RWPE2 (cell line): Measurements from ENCODE around the gene LYSMD4.
"Not testable (repeated sequence)": the region's sequence is repeated elsewhere in the genome, so short reads cannot be mapped to it uniquely, and the experiment has no call there.

Experiments used
- ATAC-seq: fragments of 200-7000 bp; cut with Tn5 transposase; 3 replicates; pipeline ENCODE4 v1.9.1; 2021; ENCODE audit warnings: low read depth
- DNase-seq: peaks from one replicate; pipeline ENCODE4 v3.0.0-alpha.2; 2020; ENCODE audit warnings: low spot score
- H3K27ac ChIP-seq: fragments of 450-650 bp; 2 replicates; pipeline ENCODE4 v1.5.1; 2017; ENCODE audit warnings: mild to moderate bottlenecking; ENCODE audit not compliant: poor library complexity, severe bottlenecking
- H3K27me3 ChIP-seq: fragments of 250-450 bp; sonication (Bioruptor Pico); 2 replicates; pipeline ENCODE4 v1.5.1; 2021; ENCODE audit warnings: mild to moderate bottlenecking, moderate library complexity; ENCODE audit not compliant: insufficient read depth, poor library complexity, severe bottlenecking
- H3K36me3 ChIP-seq: fragments of 250-450 bp; sonication (Bioruptor Pico); 2 replicates; pipeline ENCODE4 v1.5.1; 2020; ENCODE audit warnings: low read depth, mild to moderate bottlenecking, moderate library complexity
- H3K4me1 ChIP-seq: fragments of 250-450 bp; sonication (Bioruptor Pico); 2 replicates; pipeline ENCODE4 v1.5.1; 2021; ENCODE audit warnings: mild to moderate bottlenecking, moderate library complexity; ENCODE audit not compliant: insufficient read depth, poor library complexity, severe bottlenecking
- H3K4me3 ChIP-seq: fragments of 250-450 bp; sonication (Bioruptor Pico); 2 replicates; pipeline ENCODE4 v1.5.1; 2021; ENCODE audit warnings: mild to moderate bottlenecking, moderate library complexity; ENCODE audit not compliant: severe bottlenecking
- H3K9me3 ChIP-seq: fragments of 250-450 bp; sonication (Bioruptor Pico); 2 replicates; pipeline ENCODE4 v1.5.1; 2021; ENCODE audit warnings: mild to moderate bottlenecking, moderate library complexity; ENCODE audit not compliant: severe bottlenecking
- TF ChIP-seq, protein P1 (sequence below): fragments of 450-650 bp; IDR thresholded peaks from one replicate; pipeline ENCODE4 v1.5.1; 2017; ENCODE audit warnings: mild to moderate bottlenecking, moderate library complexity; ENCODE audit not compliant: poor library complexity, severe bottlenecking

LYSMD4 gene

GRCh38 chr15:99736702-99737101 lies 3.5 kb upstream of the LYSMD4 start:
- DNase-seq = no peak
- Histone ChIP-seq H3K4me3 (no peak overlapping the region), H3K27me3 (no peaks in the 10 kb centered on the region), H3K36me3 (no peaks in the 10 kb centered on the region), H3K4me1 (no peaks in the 10 kb centered on the region), H3K27ac (no peak overlapping the region), H3K9me3 (no peaks in the 10 kb centered on the region)
- no peak for ATAC-seq
- TF ChIP-seq, protein P1, sequence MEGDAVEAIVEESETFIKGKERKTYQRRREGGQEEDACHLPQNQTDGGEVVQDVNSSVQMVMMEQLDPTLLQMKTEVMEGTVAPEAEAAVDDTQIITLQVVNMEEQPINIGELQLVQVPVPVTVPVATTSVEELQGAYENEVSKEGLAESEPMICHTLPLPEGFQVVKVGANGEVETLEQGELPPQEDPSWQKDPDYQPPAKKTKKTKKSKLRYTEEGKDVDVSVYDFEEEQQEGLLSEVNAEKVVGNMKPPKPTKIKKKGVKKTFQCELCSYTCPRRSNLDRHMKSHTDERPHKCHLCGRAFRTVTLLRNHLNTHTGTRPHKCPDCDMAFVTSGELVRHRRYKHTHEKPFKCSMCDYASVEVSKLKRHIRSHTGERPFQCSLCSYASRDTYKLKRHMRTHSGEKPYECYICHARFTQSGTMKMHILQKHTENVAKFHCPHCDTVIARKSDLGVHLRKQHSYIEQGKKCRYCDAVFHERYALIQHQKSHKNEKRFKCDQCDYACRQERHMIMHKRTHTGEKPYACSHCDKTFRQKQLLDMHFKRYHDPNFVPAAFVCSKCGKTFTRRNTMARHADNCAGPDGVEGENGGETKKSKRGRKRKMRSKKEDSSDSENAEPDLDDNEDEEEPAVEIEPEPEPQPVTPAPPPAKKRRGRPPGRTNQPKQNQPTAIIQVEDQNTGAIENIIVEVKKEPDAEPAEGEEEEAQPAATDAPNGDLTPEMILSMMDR = no peak

DNA sequence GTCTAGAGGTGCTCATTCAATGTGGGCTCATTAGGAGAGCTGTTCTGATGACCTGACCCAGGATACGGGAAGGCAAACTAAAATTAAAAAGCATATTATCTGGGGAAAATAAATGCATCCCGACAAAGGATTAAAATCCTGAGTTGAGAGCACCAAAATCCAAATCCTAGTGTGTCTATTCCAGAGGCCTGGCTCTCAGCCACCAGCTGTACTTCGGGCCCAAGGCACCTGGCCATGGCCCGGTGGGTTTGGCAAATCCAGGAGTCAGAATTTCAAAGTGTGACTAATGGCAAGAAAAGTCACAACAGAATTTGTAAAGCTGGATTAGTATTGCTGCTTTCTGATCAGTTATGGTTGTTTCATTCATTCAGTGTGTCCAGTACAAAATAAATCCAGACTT lies 2.6 kb upstream of the LYSMD4 start:
- Histone ChIP-seq H3K9me3 (no peaks in the 10 kb centered on the region), H3K27ac (no peak overlapping the region), H3K4me3 (no peak overlapping the region), H3K27me3 (no peaks in the 10 kb centered on the region), H3K36me3 (peaks cover under 1% of the 10 kb centered on the region; the same call in 1 of the 2 replicates), H3K4me1 (no peaks in the 10 kb centered on the region)
- TF ChIP-seq, protein P1 = no peak
- DNase-seq (no peak), ATAC-seq (no peak)

DNA sequence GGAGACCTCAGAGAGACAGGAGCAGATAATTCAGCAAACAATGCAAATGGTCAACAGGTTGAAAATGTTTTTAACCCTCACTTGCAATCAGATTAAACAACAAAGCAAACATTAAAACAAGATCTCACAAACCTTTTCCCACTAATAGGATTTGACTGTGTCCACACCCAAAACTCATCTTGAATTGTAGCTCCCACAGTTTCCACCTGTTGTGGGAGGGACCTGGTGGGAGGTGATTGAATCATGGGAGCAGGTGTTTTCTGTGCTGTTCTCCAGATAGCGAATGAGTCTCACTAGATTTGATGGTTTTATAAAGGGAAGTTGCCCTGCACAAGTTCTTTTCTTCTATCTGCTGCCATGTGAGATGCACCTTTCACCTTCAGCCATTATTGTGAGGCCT lies 1.3 kb upstream of the LYSMD4 start:
- H3K36me3 ChIP-seq = peaks cover 8% of the 10 kb centered on the region
- H3K4me1 ChIP-seq = no peaks in the 10 kb centered on the region
- H3K27me3 ChIP-seq = no peaks in the 10 kb centered on the region
- DNase-seq (no peak), ATAC-seq (no peak)
- TF ChIP-seq, protein P1 = no peak
- no peak overlapping the region for H3K27ac ChIP-seq
- no peaks in the 10 kb centered on the region for H3K9me3 ChIP-seq
- H3K4me3 ChIP-seq = no peak overlapping the region

GRCh38 chr15:99734040-99734291 lies 729 bp upstream of the LYSMD4 start:
- ATAC-seq, H3K4me1 ChIP-seq, H3K4me3 ChIP-seq, H3K9me3 ChIP-seq, H3K27me3 ChIP-seq, DNase-seq: not testable (repeated sequence)
- peaks cover 14% of the 10 kb centered on the region for H3K36me3 ChIP-seq
- H3K27ac ChIP-seq = peak overlapping the region; percentile 11

DNA sequence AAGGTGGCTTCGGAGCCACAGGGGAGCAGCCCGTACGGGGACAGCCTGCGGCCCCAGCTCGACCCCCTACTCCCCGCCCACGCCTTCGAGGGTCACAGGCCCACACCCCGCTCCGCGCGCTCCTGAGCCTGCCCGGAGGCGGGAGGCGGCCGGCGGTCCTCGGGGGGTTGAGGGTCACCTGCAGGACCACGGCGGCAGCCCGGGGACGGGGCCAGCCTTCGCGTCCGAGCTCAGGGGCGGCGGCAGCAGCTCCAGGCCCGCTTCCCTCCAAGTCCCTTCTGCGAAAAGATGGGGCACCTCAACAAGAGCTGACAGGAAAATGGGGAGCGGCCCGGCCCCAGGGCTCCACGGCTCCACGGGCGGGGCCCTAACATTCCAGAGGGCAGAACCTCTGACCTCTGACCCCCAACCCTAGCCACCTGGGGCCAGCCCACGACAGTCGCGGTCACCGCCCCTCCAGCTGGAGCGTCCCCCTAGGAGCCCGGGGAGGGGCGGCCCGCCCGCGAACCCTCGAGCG lies 428 bp downstream of the LYSMD4 start:
- DNase-seq (no peak), ATAC-seq (peak; percentile 17)
- H3K4me1 ChIP-seq = no peaks in the 10 kb centered on the region
- no peaks in the 10 kb centered on the region for H3K27me3 ChIP-seq
- no peaks in the 10 kb centered on the region for H3K9me3 ChIP-seq
- peak overlapping the region; percentile 97 for H3K4me3 ChIP-seq
- TF ChIP-seq, protein P1 = no peak
- H3K27ac ChIP-seq = peak overlapping the region; percentile 11
- peaks cover 14% of the 10 kb centered on the region for H3K36me3 ChIP-seq
